CD4-positive, alpha-beta T cell treated with Interleukin-17A for 4 hours (primary cell): Measurements from ENCODE around the gene GALNT13.

Experiments used
- DNase-seq: peaks from one replicate; pipeline ENCODE4 v3.0.0-alpha.2; 2020; ENCODE audit warnings: mixed read lengths

GALNT13 gene

GRCh38 chr2:154336201-154336600 is 464.5 kb downstream of the GALNT13 start:
- no peak for DNase-seq

GRCh38 chr2:154338352-154338967 is 466.7 kb downstream of the GALNT13 start:
- no peak for DNase-seq

- no peak for DNase-seq
Measured at GRCh38 chr2:154343282-154343681, 471.6 kb downstream of the GALNT13 start.

- no peak for DNase-seq
Measured at GRCh38 chr2:154350911-154351310, 479.2 kb downstream of the GALNT13 start.

- no peak for DNase-seq
Measured at GRCh38 chr2:154361276-154361675, 489.6 kb downstream of the GALNT13 start.

- DNase-seq, result no peak
Measured at GRCh38 chr2:154368153-154368552, 496.4 kb downstream of the GALNT13 start.

GRCh38 chr2:154370873-154371272 is 499.2 kb downstream of the GALNT13 start:
- no peak for DNase-seq

- no peak for DNase-seq
Measured at GRCh38 chr2:154374416-154374815, 502.7 kb downstream of the GALNT13 start.

- no peak for DNase-seq
Measured at GRCh38 chr2:154375579-154375931, 503.8 kb downstream of the GALNT13 start.

GRCh38 chr2:154381931-154382794 is 510.4 kb downstream of the GALNT13 start:
- DNase-seq, result no peak

GRCh38 chr2:154386186-154386585 is 514.5 kb downstream of the GALNT13 start:
- DNase-seq, result no peak

- DNase-seq, result no peak
Measured at GRCh38 chr2:154391051-154391450, 519.3 kb downstream of the GALNT13 start.

GRCh38 chr2:154392256-154392655 is 520.5 kb downstream of the GALNT13 start:
- DNase-seq, result no peak

- no peak for DNase-seq
Measured at GRCh38 chr2:154394600-154394999, 522.9 kb downstream of the GALNT13 start.

- no peak for DNase-seq
Measured at GRCh38 chr2:154400563-154401290, 529.0 kb downstream of the GALNT13 start.

- no peak for DNase-seq
Measured at GRCh38 chr2:154402213-154402612, 530.5 kb downstream of the GALNT13 start.

- no peak for DNase-seq
Measured at GRCh38 chr2:154403242-154403790, 531.6 kb downstream of the GALNT13 start.

GRCh38 chr2:154408786-154409185 is 537.1 kb downstream of the GALNT13 start:
- no peak for DNase-seq

GRCh38 chr2:154422251-154422650 is 550.5 kb downstream of the GALNT13 start:
- no peak for DNase-seq

GRCh38 chr2:154425994-154426393 is 554.3 kb downstream of the GALNT13 start:
- no peak for DNase-seq

- DNase-seq, result no peak
Measured at GRCh38 chr2:154427453-154427852, 555.7 kb downstream of the GALNT13 start.

- no peak for DNase-seq
Measured at GRCh38 chr2:154428022-154428421, 556.3 kb downstream of the GALNT13 start.

GRCh38 chr2:154433010-154433409 is 561.3 kb downstream of the GALNT13 start:
- DNase-seq, result no peak
